Renal pelvis (tissue), 4 donors: ENCODE data around the gene AUTS2. TPM values are rescaled to one million over a fixed set of nuclear protein-coding genes. Genes with fewer than 3 reads are reported as not detected.
A peak's percentile ranks its signal among the peaks of the same experiment; 100 is the strongest.
"Not testable (repeated sequence)": the region's sequence is repeated elsewhere in the genome, so short reads cannot be mapped to it uniquely, and the experiment has no call there.

Source experiments
- DNase-seq: peaks from one replicate; pipeline ENCODE4 v3.0.0-alpha.2; 2013
- polyA plus RNA-seq, 3 donors: library from polyadenylated mRNA; unstranded; fragments of 120-200 nt; gene quantifications; one replicate each; pipeline ENCODE4 v1.2.1, GENCODE V29; 2013; ENCODE audit not compliant: insufficient read length in 3 of 3

Gene AUTS2
- polyA plus RNA-seq, 3 donors = 85.8 to 114 (median 86.6) TPM

DNA sequence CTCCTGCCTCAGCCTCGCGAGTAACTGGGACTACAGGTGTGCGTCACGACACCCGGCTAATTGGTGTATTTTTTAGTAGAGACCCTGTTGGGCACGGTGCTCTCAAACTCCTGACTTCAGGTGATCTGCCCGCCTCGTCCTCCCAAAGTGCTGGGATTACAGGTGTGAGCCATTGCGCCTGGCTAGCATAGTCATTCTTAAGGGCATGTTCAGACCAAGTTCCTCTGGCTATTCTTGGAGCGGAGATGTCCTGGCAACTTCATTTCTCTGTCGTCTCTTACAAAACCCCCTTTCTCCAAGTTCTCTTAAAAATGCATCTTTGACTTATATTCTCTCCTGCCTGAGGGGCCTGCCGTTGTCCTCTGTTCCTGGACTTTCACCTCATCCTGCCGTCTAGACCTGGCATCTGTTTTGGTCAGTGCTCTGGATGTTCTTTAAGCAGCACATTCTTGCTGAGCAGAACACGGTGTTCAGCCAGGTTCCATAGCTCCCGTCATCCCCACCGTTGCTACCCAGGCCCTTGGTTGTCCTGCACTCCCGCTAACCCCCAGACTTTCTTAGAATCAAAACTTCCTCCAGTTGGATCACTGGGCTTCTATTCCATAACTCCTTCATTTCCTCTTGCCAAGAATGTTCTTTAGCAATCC, 1023.8 kb downstream of the AUTS2 start:
- DNase-seq = no peak

DNA sequence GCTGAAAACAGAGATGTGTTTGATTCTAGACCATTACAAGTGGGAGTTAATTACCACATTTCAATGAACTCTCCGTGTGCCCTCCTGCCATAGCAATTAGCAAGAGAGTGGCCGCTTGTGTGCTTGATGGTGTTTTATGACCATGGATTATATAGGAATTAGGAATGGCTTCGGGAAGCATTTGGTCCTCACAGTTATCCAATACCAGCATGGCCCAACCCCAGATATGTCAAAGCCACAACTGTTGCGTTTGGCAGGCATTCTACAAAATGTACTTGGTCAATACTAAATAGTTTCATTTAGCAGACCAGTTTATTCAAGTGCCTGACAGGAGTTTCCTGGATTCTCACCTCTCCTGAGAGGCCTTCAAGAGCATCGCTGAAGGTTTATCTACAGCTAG, 1024.7 kb downstream of the AUTS2 start:
- no peak for DNase-seq

DNA sequence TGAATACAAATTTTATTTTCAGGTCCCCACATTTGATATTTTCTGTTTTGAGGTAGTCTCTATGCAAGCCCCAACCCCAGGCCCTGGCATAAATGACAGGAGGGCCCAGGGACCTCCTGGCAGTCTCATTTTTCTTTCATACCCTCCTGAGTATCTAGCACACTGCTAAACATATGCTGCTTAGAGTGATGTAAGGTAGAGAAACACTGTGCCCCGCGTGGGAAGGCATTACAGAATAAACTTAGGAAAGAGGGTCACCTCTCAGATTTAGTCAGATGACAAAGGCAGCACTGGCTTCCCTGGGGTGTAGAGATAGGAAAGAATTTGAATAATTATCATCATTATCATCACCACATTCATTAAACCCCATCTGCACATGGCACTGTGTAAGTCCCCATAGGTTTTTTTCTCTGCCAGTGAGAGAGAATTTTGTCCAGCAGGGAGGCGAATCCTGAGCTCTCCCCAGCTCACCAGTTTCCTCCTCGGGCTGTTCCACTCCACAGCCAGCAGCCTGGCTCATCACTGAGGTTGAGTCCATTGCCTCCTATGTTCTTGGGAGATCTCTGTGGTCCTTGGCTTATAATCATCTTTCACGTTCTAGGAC, 1026.3 kb downstream of the AUTS2 start:
- no peak for DNase-seq

DNA sequence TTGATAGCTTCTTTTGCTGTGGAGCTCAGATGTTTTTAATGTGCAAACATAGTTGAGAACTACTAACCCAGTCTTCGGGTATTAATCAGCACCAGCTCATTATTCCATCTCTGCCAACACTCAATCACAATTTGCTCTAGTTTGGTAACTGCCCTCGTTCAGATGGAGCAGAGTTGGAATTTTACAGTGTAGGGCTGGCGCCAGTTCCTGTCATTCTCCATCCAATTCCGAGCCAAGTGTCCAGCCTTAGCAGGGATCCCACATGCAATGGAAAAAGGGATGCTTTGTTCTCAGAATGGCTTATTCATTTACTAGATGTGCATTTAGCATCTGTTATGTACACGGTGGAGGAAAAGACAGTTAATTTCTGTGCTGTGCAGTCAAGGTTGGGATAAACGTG, 1029.2 kb downstream of the AUTS2 start:
- DNase-seq = no peak

DNA sequence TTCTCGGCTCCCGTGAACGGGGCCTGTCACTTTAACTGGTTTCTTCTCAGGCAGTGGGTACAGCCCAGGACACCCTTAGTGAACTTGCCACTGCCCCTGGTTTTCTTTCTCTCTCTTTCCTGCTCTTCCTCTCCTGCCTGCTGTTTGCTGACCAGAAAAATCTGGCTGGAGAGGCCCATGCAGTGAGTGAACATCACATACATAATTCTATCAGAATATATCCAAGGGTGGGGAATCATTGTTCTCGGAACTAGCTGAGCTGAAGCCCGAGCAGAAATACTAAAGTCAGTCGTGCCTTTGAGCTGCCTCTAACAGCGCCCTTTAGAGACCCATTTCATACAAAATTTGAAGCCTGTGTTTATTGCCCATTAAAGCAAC, 1032.2 kb downstream of the AUTS2 start:
- no peak for DNase-seq

DNA sequence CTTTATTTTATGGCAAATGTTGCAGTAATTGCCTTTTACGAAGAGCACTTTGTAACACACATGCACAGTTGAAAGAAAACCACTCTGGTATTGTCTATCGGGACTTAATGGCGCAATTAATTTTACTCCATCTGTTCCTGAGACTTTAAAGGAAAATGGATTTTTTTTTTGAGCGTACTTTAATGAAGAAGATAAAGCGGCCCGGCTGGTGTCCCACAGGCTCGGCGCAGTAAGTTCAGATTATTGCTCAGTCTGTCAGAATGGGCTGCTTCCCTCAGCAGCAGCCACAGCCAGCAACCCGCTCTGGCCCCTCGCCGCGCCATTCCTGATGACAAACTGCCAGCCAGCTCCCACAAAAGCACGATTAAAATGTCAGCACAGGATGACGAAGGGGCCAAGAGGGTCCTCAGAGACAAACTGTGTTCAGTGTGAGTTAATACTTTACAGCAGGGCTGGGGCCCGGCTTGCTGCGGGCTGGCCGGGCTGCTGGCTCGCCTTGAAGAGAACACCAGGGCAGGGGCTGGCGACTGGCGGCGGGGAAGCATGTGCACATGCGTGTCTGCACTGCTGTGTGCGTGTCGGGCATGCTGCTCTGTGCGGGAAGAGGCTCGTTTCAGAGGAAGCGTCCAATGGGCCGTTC, 1032.7 kb downstream of the AUTS2 start:
- peak; percentile 93 for DNase-seq

DNA sequence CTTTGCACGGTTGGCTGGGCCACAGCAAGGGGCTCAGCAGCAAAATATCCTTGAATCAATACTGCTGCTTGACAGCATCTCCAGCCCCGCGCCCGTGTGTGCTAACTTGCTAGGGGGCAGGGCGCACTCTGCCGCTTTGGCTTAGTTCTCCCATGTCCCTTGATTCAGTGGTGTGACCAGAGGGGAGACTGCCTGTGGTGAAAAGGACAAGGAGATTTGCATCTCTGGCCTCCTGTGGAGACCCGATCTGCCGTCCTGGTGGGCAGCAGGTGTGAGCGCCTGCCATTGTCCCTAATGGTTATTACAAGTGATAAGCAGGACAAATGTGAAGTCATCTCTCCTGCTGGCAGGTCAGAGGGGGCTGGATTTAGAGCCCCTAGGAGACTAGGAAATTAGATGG, 1033.4 kb downstream of the AUTS2 start:
- no peak for DNase-seq

DNA sequence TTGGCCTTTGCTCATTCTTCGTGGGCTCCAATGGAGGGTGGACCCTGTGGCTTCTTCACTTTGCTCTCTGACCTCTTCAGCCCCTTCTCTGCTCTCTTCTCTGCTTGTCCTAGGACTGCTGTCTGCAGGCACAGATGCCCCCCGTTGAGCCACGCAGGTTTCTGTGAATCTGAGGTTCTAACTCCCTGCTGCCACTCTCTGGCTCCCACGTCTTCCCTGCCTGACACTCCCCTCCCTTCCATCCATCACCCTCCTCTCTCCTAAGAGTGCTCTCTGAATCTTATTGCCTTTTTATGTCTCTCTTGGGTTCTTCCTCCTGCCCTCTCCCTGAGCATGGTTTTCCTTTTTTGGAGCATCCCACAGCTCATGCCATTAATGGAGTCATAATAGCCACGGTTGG, 1034.1 kb downstream of the AUTS2 start:
- DNase-seq = no peak

DNA sequence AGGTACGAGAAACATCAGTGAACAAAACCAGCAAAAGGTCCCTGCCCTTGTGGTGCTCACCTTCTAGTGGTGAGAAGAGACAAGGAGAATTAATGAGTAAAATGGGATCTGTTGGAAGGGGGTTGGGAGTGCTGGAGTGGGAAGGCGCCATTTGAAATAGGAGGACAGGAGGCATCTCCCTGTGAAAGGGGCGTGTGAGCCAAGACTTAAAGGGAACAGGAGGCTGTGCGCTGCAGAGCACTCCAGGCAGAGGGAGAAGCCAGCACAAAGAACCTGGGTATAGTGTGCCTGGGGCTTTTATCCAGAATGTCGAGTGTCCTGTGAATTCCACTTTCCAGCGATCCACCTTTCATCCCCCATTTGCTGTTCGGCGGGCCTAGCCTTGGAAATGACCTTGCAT, 1035.8 kb downstream of the AUTS2 start:
- no peak for DNase-seq

DNA sequence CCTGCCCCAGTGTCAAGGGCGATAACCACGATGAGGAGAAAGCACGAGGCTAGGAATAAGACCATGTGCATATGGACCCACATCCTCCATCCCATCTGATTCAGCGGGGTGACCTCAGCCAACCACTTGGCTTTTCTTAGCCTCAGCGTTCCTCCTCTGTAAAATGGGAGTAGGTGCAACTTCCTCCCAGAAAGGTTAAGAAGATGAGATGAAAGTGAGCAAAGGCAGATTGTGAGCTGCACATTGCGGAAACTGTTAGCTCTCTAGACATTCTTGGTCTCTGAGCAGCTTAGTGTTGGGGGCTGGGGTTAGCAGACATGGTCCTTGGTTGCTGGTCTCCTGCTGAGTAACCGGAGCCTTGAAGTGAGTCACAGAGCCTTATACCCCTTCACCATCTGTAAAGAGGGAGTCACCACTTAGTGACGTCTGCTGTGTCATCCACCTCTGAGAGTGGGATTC, 1036.4 kb downstream of the AUTS2 start:
- DNase-seq = no peak

DNA sequence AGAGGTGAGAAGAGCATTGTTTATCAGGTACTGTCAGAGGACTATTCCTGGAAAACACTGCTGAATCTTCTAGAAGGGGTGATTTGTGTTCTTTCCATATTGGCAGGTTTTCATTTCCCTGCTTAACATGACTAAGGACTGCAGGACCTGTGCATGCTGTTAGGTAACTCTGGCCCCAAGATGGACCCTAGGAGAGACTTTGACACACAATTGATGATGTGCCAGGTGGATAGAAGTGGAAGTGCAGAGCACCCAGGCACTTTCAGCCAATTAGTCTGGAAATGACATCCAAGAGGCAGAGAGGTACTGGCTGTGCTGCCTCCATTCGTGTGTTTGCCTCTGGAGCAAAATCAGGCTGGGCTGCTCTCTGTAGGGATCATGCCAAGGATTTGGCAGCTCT, 1037.4 kb downstream of the AUTS2 start:
- no peak for DNase-seq

DNA sequence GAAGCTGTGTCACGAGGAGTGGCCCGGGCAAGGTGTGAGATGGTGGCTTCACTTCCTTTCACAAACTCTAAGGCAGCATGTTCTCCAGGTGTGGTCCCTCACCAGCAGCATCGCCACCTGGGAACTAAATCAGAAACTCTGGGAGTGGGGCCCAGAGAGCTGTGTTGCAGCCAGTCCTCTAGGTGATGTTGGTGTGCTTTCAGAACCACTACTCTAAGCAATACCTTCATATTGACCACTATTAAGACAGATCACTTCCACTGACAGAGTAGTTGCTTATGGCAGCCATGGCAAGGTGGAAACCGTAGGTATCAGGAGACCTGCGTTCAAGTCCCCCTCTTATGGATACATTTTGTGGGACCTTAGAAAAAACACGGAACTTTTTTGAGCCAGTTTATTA, 1037.9 kb downstream of the AUTS2 start:
- DNase-seq = no peak

DNA sequence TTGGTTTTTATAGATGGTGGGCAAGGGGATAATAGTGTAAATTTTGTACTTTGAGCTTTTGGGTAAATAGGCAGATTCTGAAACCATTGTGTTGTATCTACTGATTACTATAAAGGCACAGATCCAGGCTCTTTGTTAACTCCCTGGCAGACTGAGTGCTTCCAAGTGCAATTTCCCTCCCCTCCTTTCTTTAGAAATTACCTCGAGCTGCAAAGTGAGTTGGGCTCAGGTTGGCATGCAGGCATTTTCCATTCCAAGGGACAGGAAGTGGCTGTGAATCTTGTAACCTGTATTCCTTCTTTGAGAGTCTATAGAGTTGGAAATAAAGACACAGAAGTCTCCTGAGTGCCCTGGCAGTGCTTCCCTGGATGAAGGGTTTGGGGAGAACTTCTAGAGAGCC, 1039.5 kb downstream of the AUTS2 start:
- no peak for DNase-seq

DNA sequence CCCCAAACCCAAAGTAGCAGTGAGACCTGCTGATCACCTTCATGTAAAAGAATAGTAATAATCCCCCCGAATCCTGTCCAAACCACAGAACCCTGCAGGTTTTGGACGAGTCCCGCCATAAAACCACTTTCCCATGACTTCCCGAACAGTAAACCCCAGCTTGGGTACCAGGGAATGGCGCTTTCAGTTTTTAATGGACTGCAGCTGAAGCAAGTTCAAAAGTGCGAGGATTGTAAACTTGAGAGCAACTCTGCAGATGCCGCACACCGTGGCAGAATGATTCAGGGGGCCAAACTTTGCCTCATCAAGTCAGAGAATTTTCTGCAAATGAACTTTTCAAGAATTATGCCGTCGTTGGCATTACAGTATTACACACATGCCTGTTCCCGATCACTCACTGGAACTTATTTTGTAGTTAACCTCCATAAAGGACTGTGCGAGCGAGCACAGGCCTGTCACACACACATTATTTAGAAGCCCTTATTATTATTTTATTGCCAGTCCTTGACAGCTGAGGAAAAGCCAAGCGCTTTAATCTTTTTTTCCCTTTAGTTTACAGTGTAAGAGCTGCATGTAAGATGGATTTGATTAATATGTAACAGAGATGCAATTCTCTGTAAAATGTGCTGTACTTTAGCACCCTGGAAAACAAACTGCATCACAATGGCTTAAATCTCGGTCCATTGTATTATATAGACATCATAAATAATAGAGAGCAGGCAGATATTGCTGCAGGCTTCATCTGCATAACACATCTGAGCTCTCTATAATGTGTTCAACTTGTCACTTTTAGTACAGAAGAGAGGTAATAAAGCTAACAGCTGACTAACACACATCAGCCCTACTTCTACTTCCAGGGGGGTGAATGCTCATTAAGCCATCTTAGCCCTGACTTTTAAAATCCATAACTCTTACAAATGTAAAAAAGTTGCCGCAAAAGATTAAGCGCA, 1040.2 kb downstream of the AUTS2 start:
- peak; percentile 62 for DNase-seq

DNA sequence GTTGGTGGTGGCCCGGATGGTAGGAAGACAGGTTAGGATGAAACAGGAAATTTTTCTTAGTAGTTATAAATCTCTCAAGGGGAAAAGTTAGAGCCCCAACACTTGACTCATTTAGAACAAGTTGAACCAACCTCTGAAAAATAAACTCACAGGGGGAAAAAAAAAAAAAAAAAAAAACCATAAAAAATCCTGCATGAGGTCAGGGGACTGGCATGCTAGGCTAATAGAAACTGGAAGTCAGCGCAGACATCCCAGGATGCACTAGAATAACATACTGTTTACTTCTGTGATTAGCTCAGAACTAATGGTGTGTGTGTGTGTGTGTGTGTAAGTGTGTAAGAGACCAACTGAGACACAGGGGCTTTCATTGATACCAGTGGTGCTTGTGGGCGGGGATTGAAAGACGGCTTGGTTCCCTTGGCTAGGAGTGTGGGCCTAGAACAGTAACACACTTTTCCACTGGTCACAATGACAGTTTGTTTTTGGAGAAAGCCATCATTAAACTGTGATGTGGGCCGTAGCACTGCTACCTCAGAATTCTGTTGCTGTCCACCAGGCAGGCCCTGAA, 1042.1 kb downstream of the AUTS2 start:
- no peak for DNase-seq

DNA sequence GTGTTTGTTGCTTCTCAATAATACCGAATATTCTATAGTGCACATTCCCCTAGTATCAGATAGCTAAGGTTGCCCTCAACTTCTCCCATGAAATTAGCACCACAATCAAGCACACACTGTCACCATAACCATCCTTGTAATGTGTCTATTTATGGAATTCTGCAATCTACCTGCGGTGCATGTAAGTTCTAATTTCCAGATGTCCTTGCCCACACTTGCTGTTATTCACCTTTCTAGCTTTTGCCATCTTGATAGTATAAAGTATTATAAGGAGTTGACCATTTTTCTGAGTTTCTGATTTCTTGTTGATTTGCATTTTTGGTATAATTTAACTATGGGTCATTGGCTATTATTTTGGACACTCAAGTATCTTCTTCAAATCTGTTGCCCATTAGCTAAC, 1043.6 kb downstream of the AUTS2 start:
- DNase-seq = no peak

DNA sequence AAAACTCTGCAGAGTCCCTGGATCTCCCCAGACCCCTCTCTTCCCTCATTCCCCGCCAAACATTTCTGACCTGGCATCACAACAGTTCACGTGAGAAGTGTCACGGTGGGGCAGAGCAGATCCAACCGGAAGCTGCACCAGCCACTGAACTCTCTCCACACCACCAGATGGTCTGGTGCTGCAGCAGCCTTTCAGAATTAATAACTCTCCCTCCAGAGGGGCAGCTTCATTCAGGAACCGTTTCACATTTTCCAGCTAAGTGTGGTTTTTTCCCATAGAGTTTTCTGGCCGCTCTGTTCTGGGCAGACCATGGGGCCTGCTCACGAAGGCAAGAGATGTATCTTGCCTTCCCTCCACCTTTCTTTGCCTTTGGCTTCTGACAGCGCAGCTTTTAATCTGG, 1047.0 kb downstream of the AUTS2 start:
- DNase-seq = no peak

DNA sequence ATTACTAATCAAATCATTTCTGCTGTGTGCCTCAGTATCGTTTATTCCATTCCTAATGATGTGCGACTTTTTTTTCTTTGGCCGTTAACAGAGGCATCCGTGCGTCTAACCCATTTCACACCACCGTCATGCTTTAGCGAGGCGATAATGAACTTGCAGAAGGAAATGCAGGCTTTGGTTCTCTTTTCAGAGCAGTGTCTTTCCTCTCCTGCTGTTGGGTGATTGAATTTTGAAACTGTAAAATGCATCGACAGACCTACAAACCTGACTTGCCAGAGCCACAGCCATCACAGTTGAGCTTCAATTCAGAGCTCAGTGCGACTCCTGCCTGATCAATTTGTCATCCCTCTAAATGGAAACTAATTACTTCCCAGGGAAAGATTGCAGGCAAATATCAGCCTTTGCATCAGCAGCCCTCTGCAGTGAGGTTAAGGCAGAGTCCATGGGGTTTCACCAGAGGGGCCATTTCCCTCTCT, 1047.6 kb downstream of the AUTS2 start:
- no peak for DNase-seq

DNA sequence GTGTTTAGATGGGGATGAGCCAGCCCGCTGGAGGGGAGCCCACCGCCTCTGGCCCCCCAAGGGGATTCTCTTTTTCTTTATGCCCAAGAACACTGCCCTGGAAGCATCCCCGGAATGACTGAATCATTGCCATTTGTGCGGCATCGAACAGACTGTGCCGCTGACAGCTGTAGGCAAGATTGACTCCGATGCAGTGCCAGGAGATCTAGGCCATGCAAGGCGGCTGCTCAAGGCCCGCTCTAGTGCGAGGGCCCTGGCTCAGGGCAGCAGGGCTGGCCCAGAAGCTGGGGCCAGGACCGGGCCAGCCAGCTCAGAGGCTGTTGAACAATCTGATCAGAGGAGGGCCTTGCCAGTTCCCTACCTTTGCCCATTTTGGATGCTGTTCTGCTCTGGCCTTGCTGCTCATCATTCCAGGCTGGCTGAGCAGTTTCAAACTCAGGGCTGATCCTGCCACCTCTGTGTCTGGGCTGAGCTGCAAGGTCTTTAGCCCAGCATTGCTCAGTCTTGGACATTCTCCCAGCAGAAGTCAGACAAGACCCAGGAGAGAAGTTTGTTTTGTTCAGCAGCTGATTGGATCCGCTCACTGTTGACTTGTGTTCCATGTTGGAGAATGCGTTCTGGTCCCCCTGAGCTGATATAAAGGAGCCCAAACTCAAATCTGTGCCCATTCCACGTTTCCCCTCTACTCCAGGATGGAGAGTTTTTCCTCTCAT, 1048.4 kb downstream of the AUTS2 start:
- no peak for DNase-seq

DNA sequence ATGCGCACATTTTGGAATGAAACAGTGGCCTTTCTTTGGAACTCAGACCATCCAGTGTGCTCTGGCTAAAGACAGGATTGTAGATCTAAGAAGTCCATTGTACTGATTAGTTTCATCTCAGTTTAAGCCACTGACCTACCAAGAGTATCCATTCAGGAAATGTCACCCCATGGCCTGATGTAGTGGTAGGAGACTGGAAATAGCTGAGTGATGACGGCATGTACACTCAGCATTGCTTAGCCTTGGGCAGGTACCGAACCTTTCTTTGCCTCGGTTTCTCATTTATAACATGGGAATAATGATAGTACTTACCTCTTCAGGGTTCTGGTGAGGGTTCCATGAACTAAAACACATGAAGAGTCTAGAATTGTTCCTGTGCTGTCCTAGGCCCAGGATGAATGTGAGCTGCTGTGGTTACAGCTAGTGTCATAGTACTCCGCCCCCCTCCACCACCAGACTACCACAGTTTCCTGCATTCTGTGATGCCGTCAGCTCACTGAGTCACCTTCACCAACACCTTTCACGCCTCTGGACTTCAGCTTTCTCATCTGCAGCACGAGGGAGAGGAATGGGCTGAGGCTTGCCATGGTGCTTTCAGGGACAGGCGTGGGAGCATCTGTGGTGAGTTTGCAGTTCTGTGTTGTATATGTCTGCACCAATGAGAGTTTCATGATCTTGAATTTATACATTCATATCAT, 1049.7 kb downstream of the AUTS2 start:
- DNase-seq = no peak

DNA sequence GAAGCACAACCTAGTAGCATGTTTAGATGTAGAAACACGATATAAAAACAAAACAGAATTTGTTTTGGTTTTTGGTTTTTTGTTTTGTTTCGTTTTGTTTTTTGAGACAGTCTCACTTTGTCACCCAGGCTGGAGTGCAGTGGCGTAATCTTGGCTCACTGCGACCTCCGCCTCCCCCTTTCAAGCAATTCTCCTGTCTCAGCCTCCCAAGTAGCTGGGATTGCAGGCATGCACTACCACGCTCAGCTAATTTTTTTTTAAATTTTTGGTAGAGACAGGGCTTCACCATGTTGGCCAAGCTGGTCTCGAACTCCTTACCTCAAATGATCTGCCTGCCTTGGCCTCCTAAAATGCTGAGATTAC, 1050.2 kb downstream of the AUTS2 start:
- not testable (repeated sequence) for DNase-seq
